GM18867 (cell line): ENCODE measurements around the gene BBX.
A peak's percentile ranks its signal among the peaks of the same experiment; 100 is the strongest.

Source experiments
- ATAC-seq: cut with Tn5 transposase; IDR thresholded peaks from one replicate; pipeline ENCODE4 v1.9.1; 2021; ENCODE audit warnings: mild to moderate bottlenecking, moderate library complexity; ENCODE audit not compliant: unreplicated experiment

BBX gene

DNA sequence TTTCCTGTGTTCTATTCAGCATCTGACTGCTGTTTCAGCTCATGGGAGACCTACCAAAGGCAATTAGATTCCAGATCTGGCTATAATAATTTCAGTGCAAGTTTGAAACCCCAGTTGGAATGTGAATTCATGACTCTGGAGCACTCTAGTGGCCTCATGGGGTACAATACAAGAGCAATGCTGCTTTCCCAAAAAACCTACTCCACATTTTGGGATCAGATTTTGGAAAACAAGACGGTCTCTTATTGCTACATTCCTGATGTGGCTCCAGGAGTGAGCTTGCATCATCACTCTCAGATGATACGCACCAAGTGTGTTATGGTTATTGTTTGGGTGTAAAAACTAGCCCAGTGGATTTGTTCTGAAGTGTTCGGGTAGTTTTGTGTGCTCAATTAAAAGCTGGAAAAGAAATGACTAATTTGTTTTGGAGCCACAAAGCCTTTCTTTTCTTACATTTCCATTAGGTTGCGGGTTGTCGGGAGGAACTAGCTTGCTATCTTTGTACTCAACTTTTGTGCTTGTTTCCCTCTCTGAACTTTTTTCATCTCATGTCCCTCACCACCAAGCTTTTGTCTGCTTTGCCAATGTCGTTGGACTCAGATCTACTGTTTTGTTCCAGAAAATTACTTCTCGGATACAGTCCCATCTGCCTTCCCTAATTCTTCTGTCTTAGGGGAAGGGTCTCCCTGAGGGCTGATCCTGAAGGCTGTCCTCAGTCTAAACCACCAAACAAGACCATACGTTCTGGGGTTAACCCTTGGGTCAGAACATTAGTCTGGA, 272.1 kb downstream of the BBX start:
- no peak for ATAC-seq

DNA sequence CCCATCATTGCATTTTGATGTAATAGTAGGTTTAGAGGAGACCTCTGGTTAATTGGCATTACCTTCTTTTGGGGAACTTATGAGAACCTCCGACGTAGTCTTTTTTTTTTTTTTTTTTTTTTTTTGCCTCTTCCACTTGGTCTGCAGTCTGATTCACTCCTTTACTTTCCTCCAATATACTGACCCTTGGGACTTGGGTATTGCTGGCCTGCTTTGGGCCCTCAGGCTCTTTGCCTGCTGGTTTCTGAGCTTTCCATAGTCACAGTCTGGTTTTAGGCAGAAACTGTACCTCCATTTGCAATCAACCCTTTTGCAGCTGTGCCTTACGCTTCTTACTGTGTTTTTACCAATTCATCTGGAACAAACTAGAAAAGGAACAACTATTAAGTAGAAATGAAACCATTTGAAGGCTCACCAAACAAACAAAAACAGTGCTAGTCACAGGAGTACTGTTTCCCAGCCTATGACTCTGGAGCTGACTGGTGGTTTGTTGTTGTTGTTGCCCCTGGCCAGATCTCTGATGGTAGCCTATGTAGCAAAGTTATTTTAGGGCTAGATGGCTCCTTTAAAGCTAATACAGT, 272.8 kb downstream of the BBX start:
- ATAC-seq = no peak

DNA sequence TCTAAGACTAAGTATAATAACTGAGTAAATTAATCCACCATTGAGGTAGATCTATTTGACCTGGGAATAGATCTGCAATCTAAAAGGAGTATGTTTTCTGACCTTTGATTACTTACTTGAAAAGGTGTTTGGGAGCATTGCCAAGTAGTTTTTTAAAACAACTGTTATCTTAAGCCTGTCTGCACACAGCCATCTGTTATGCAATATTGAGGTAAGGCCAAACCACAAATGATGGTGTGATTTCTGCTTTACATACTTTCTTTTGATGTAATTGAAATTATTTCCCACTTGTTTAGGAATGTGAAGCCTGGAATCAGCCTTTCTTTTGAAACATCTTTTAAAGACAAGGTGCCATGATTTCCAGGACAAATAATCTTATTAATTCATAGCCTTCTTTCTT, 274.0 kb downstream of the BBX start:
- no peak for ATAC-seq

DNA sequence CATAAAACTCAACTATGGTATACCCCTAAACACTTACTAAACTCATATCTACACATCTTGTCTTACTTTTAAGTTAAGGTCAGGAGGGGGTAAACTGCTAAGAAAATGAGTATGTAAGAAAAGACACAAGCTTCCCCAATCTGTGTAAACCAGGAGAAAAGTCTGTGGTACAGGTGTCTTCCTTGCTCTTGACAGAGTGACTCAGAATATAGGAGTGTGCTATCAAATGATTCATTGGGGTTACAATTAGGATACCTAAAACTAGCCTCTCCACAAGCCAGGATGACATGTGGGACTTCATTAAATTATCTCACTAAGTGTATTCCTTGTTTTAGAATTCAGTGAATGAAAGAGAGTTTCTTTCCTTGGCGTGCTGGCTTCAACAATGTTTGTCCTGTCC, 274.8 kb downstream of the BBX start:
- ATAC-seq = no peak

DNA sequence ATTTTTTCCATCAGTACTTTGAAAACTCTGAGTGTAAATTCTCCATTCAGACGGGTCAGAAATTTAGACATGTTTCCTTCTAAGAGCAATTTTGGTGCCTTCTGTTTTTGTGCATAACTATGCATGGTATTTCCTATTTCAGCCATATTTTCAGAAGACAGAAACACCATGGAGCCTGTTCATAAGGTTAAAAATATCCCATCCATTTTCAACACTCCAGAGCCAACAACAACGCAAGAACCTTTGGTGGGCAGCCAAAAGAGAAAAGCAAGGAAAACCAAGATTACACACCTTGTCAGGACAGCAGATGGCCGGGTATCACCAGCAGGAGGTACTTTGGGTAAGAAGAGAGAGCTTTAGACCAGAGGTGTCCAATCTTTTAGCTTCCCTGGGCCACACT, 275.6 kb downstream of the BBX start:
- ATAC-seq = no peak

DNA sequence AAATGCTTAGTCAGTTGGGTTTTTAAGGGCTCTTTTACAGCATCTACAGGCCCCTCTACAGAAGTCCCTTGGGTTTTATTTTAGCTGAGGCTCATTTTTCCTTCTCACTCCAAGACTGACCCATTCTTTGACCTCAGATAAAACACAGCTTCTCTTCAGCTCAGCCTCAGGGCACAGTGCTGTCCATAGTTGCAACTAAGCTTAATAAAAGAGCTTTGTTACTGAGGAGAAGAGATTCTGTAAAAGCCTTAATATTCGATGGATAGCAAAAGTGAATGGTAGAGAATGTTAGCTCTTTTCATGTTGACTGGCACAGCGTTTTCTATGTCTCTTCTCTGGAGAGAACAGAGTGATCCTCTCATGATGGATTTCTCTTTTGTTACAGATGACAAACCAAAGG, 277.9 kb downstream of the BBX start:
- ATAC-seq = no peak

DNA sequence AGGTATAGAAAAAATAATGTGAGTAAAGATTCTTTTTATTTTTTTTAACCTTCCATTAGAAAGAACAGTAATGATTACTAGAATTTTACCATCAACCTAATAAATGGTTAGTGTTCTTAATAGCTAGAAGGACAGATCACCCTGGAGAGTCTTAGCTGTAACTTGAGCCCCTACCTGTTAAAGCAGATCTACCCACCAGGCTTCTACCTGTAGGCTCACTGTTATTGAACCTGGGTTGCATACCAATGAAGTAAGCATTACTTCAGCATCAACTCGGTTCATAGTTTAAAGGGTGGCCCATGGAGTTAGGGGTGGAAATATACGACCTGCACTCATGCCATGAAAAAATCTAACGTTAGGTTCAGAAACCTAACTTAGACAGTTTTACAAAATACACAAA, 280.4 kb downstream of the BBX start:
- no peak for ATAC-seq

DNA sequence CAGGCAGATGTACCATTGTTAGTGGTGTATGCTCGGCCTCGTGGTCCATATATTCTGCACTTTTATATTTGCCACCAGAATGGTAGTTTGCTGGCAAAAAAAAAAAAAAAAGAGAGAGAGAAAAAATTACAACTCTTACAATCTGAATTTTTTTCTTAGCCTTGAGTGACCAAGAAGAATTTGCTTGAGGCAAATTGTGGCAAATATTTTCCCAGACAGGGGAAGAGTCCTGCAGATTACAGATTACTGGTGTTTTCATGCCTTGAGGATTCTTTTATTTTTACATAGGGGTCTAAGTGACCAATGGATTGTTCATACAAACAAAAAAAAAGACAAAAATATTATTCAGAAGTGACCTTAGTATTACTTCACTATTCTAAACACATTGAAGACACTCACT, 283.3 kb downstream of the BBX start:
- ATAC-seq = no peak

DNA sequence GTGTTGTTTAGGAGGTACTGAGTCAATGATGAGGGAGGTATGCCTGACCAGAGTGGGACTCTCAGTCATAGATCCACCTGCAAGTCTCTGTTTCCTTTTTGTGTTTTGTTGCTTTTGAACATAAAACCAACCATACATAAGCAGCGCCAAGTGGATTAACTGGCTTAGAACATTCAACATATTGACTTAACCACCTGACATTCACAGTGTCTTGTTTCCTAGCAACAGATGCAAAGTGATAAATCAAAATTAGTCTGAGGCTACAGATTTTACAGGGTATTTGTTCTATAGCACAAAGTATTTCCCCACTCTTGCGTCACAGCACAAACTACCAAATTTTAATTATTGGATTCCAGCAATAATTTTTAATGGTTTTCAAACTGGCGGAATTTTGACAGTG, 283.8 kb downstream of the BBX start:
- ATAC-seq = no peak

DNA sequence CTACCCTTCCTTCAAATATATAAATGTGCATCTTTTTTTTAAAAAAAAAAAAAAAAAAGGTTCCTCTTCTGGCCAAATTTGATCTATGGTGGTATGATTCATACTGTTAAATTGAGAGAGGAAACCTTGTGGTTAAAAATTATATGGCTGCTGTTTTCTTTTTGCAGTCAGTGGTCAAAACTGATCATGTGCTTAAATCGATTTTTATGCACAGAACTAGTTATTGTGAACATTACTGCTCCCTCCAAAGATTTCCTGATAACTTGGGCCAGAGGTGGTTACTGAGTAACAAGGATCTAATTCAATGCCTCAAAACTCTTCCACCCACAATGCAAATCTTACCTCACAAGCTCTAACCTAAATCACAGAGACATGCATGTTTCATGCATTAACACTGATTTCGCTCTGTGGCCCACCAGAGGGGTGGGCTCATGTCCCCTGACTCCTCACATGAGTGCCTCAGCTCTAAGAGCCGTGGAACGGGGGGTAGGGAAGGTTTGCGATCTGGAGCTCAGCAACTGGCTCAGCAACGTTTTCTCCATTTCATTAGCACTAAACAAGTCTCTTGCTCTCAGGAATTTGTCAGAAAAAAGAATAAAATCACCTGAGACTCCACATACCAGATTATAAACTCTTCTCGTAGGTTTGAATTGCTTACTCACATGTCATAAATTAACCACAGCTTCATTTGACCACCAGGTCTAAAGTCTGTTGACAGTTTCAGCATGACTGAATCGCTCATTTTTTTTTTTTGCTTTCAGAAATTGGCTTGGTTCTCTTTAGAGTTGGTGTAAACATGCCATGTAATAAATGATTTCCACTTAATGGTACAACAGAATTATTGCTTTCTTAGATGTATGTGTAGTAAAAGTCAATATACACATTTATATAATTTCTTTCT, 287.7 kb downstream of the BBX start:
- peak; percentile 53 for ATAC-seq

GRCh38 chr3:107813026-107813425, 290.3 kb downstream of the BBX start:
- no peak for ATAC-seq

GRCh38 chr3:107816107-107816506, 293.3 kb downstream of the BBX start:
- ATAC-seq = no peak

- ATAC-seq = no peak
Observed at GRCh38 chr3:107817076-107817475, 294.3 kb downstream of the BBX start.

GRCh38 chr3:107818025-107818424, 295.3 kb downstream of the BBX start:
- no peak for ATAC-seq

DNA sequence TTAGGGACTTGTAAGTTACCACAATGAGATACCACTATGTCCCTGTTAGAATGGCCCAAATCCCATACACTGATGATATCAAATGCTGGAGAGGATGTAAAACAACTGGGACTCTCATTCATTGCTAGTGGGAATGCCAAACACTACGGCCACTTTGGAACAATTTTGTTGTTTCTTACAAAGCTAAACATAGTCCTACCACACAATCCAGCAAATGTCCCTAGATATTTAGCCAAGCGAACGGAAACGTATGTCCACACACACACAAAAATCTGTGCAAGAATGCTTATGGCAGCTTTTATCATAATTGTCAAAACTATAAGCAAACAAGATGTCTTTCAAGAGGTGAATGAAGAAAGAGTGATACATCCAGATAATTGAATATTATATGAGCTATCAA, 296.9 kb downstream of the BBX start:
- ATAC-seq = no peak

DNA sequence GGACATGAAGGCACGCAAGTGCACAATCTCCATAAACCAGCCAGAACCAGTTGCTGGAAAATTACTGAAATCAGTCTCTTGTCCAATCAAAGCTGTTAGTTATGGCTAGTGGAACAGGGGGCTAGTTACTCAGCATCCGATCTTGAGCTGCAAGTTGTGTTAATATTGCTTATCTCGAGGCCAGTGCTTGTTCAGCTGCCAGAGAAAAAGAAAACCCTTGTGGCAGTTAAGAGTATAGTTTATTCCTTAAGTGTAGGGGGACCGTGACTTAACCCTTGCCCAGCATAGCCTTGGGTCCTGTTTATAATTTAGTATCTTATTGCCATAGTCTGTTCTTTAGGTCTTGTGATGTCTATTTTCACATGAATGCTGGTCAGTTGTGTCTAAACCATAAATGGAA, 299.5 kb downstream of the BBX start:
- no peak for ATAC-seq

DNA sequence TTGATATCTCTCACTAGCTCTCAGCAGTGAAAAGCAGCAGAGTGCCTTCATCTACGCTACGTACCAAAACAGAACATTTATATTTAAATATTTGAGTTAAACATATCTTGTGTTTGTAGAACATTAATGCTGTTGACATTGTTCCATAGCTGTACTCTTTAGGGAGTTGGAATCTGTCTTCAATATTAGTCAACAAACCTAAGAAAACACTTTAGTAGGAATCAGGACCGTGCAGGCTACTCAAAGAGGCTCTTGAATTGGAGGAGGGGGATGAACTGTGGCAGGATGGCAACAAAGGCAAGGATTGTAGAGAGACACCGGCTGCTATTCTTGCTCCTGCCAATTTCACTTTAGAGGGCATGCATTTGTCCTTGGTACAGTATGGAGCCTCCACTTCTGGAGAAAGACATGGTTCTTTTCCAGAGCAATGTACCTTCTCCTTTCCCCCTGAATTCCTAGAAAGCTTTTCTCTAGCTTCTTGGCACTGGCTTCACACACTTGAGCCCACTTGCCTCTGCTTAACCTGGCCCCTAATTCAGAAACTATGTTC, 302.1 kb downstream of the BBX start:
- ATAC-seq = no peak

DNA sequence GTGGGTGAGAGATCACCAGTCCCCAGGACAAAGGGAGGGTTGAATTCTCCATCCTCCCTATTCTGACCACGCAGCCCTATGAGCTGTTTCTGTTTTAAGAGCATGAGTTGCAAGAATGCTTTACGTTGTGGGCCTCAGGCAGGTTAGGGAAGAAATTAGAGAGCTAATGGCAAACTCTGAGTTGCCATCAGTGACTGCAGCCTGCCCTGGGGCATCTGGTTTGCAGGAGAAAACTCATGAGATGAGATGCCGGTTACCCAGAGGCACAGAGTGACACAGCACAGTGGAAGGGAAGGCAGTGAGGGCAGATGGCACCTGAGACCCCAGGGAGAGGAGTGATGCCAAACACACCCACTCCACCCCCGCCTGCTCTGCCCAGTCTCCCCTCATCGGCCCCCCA, 302.8 kb downstream of the BBX start:
- no peak for ATAC-seq

DNA sequence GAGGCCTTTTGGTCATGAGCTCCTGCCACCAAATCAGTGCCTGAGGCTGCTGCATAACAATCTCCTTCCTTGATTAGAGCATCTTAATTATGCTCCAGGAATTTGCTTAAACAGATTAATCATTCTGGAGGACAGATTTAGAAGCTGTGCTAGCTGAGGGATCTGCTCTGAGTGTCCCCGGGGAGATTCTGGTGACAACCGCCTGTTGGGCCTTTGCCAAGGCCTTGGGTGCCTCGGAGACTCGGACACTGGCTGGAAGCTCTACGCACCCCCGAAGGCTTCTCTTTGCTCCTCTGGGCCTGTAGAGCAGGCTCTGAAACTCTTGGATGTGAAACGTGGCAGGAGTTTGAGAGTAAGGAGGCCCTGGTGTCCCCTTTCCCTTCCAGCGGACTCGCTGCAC, 304.0 kb downstream of the BBX start:
- no peak for ATAC-seq

- no peak for ATAC-seq
Observed at GRCh38 chr3:107829185-107829584, 306.4 kb downstream of the BBX start.

GRCh38 chr3:107831590-107831989, 308.8 kb downstream of the BBX start:
- ATAC-seq = no peak

DNA sequence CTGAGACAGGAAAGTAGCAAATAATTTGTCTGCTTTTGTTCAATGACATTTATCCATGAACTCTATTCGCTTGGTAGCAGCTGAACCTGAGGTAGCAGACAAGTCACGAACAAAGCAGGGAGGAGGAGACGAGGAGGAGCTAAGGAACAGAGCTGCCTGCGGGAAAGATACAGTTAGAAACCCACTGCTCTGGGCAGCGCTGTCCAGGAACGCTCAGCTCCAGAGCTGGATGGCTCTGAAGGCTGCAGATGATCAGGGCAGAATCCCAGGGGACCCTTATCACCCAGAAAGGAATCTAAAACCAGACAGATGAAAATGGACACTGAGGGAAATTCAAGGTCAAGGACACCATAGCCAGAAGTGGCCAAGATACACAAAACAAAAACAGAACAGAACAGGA, 310.3 kb downstream of the BBX start:
- ATAC-seq = no peak
